HG03095 (cell line): ENCODE results near the gene SGK1.
A peak's percentile ranks its signal among the peaks of the same experiment; 100 is the strongest.
"Not testable (repeated sequence)": the region's sequence is repeated elsewhere in the genome, so short reads cannot be mapped to it uniquely, and the experiment has no call there.

Experiments
- ATAC-seq: cut with Tn5 transposase; IDR thresholded peaks from one replicate; pipeline ENCODE4 v1.9.1; 2021; ENCODE audit warnings: moderate library complexity; ENCODE audit not compliant: unreplicated experiment

Gene SGK1

GRCh38 chr6:134307870-134308269, 10.0 kb downstream of the SGK1 start:
- ATAC-seq = no peak

- no peak for ATAC-seq
Measured at GRCh38 chr6:134307075-134307474, 10.8 kb downstream of the SGK1 start.

- not testable (repeated sequence) for ATAC-seq
Measured at GRCh38 chr6:134304381-134304780, 13.5 kb downstream of the SGK1 start.

GRCh38 chr6:134303891-134304290, 14.0 kb downstream of the SGK1 start:
- no peak for ATAC-seq

GRCh38 chr6:134299236-134299635, 18.7 kb downstream of the SGK1 start:
- no peak for ATAC-seq

GRCh38 chr6:134296762-134297161, 21.1 kb downstream of the SGK1 start:
- no peak for ATAC-seq

- ATAC-seq = peak; percentile 74
Measured at GRCh38 chr6:134295953-134296553, 21.9 kb downstream of the SGK1 start.

GRCh38 chr6:134293659-134294161, 24.2 kb downstream of the SGK1 start:
- ATAC-seq = no peak

GRCh38 chr6:134291156-134291555, 26.8 kb downstream of the SGK1 start:
- ATAC-seq = no peak

- no peak for ATAC-seq
Measured at GRCh38 chr6:134289204-134289575, 28.7 kb downstream of the SGK1 start.

GRCh38 chr6:134288538-134289203, 29.2 kb downstream of the SGK1 start:
- ATAC-seq = peak; percentile 70

GRCh38 chr6:134287859-134288537, 29.9 kb downstream of the SGK1 start:
- peak; percentile 35 for ATAC-seq

GRCh38 chr6:134282816-134283215, 35.1 kb downstream of the SGK1 start:
- no peak for ATAC-seq

GRCh38 chr6:134281388-134281787, 36.5 kb downstream of the SGK1 start:
- no peak for ATAC-seq

GRCh38 chr6:134278000-134278399, 39.9 kb downstream of the SGK1 start:
- ATAC-seq = no peak

- ATAC-seq = not testable (repeated sequence)
Measured at GRCh38 chr6:134276891-134277377, 41.0 kb downstream of the SGK1 start.

- no peak for ATAC-seq
Measured at GRCh38 chr6:134272374-134272773, 45.5 kb downstream of the SGK1 start.

- no peak for ATAC-seq
Measured at GRCh38 chr6:134267917-134268361, 50.0 kb downstream of the SGK1 start.

GRCh38 chr6:134266776-134267175, 51.1 kb downstream of the SGK1 start:
- no peak for ATAC-seq

- no peak for ATAC-seq
Measured at GRCh38 chr6:134261766-134262165, 56.1 kb downstream of the SGK1 start.

GRCh38 chr6:134258849-134259306, 59.0 kb downstream of the SGK1 start:
- no peak for ATAC-seq

GRCh38 chr6:134257516-134257915, 60.4 kb downstream of the SGK1 start:
- no peak for ATAC-seq
